HCT116 (cell line): Measurements from ENCODE around the gene RHOD. TPM values are rescaled to one million over a fixed set of nuclear protein-coding genes. Genes with fewer than 3 reads are reported as not detected.

Experiments used
- ATAC-seq: fragments of 200-7000 bp; cut with Tn5 transposase; 2 replicates; pipeline ENCODE4 v1.9.1; 2020; ENCODE audit warnings: mild to moderate bottlenecking, moderate library complexity
- BruUV-seq: library from RNA; stranded (reverse); fragments of 400-500 nt; replicated peaks from 2 replicates; lab custom pipeline; 2021; lab: Mats Ljungman, UMichigan
- CTCF ChIA-PET: fragments of 300-600 bp; sonication (Branson Sonifier 250); formaldehyde crosslinking; loops from one replicate; lab custom pipeline; 2021; ENCODE audit warnings: antibody characterized with exemption; lab: Charles Lee
- POLR2A ChIA-PET: fragments of 300-600, 350-600 bp; sonication (Branson Sonifier 250); formaldehyde crosslinking; loops from one replicate; lab custom pipeline; 2021; ENCODE audit warnings: antibody characterized with exemption; lab: Charles Lee
- RAD21 ChIA-PET, 2 experiments: fragments of 300-600 bp; sonication (Branson Sonifier 250); formaldehyde crosslinking; loops; one replicate each; lab custom pipeline; 2023; ENCODE audit warnings: low total read pairs in 2 of 2; ENCODE audit not compliant: uncharacterized antibody in 2 of 2, unreplicated experiment in 2 of 2, low non-redundant PET in 1 of 2; lab: Charles Lee
- DNase-seq: peaks from one replicate; pipeline ENCODE4 v3.0.0-alpha.2; 2010; ENCODE audit warnings: low read depth, low spot score
- H2AFZ ChIP-seq: fragments of 200-600 bp; shearing (Covaris generic), sonication (generic); 2 replicates; pipeline ENCODE4 v1.6.1; 2017; ENCODE audit warnings: low read depth, mixed run types, mixed read lengths, antibody characterized with exemption, low read length; ENCODE audit not compliant: poor library complexity, severe bottlenecking
- H3K27ac ChIP-seq: 2 replicates; pipeline ENCODE4 v1.5.1; 2012; ENCODE audit warnings: low read depth, low read length
- H3K27me3 ChIP-seq: fragments of 200-600 bp; sonication (generic); 2 replicates; pipeline ENCODE4 v1.6.1; 2016; ENCODE audit warnings: mixed run types, low read length, mixed read lengths; ENCODE audit not compliant: insufficient read depth
- H3K36me3 ChIP-seq, 2 experiments: fragments of 200-500 bp in 1 of 2; fragments of 200-600 bp in 1 of 2; sonication (Bioruptor generic) in 1 of 2; sonication (generic) in 1 of 2; 2 replicates each; pipeline versions ENCODE4 v1.5.1 to v1.6.1; 2014 to 2016; ENCODE audit warnings: low read length in 2 of 2, inconsistent platforms in 1 of 2, mixed read lengths in 1 of 2, mixed run types in 1 of 2; ENCODE audit not compliant: insufficient read depth in 2 of 2, control insufficient read depth in 1 of 2
- H3K4me1 ChIP-seq, 2 experiments: fragments of 200-600 bp in 1 of 2; sonication (generic) in 1 of 2; 2 replicates each; pipeline versions ENCODE4 v1.5.1 to v1.6.1; 2012 to 2017; ENCODE audit warnings: low read length in 2 of 2, inconsistent platforms in 1 of 2, mild to moderate bottlenecking in 1 of 2, mixed read lengths in 1 of 2, mixed run types in 1 of 2, moderate library complexity in 1 of 2; ENCODE audit not compliant: insufficient read depth in 2 of 2, control insufficient read depth in 1 of 2
- H3K4me2 ChIP-seq: fragments of 200-600 bp; sonication (generic); 2 replicates; pipeline ENCODE4 v1.6.1; 2017; ENCODE audit warnings: mixed run types, low read length, mixed read lengths
- H3K4me3 ChIP-seq, 2 experiments: fragments of 200-600 bp in 1 of 2; sonication (generic) in 1 of 2; replicated peaks in 1 of 2; 2 replicates each; pipeline ENCODE4 v1.5.1; 2011 to 2016; ENCODE audit warnings: low read length in 2 of 2, control low read depth in 1 of 2, low read depth in 1 of 2, mild to moderate bottlenecking in 1 of 2, mixed read lengths in 1 of 2, mixed run types in 1 of 2
- H3K79me2 ChIP-seq: fragments of 200-600 bp; sonication (generic); 2 replicates; pipeline ENCODE4 v1.6.1; 2017; ENCODE audit warnings: mild to moderate bottlenecking, mixed run types, low read length, moderate library complexity, mixed read lengths; ENCODE audit not compliant: insufficient read depth
- H3K9ac ChIP-seq: fragments of 200-600 bp; sonication (generic); 2 replicates; pipeline ENCODE4 v1.6.1; 2016; ENCODE audit warnings: low read length, mixed read lengths
- H3K9me2 ChIP-seq: fragments of 200-600 bp; sonication (generic), shearing (Covaris generic); 2 replicates; pipeline ENCODE4 v1.6.1; 2017; ENCODE audit warnings: mixed run types, mild to moderate bottlenecking, moderate library complexity; ENCODE audit not compliant: insufficient read depth
- H3K9me3 ChIP-seq, 2 experiments: fragments of 200-500 bp in 1 of 2; fragments of 200-600 bp in 1 of 2; sonication (Bioruptor generic) in 1 of 2; sonication (generic) in 1 of 2; 2 replicates each; pipeline ENCODE4 v1.6.1; 2014 to 2017; ENCODE audit warnings: low read length in 2 of 2, mixed read lengths in 2 of 2, inconsistent platforms in 1 of 2, low read depth in 1 of 2, mild to moderate bottlenecking in 1 of 2, mixed run types in 1 of 2, moderate library complexity in 1 of 2; ENCODE audit not compliant: control insufficient read depth in 1 of 2, insufficient read depth in 1 of 2
- H4K20me1 ChIP-seq: fragments of 200-600 bp; sonication (generic), shearing (Covaris generic); 2 replicates; pipeline ENCODE4 v1.6.1; 2017; ENCODE audit warnings: mixed run types, mild to moderate bottlenecking, moderate library complexity; ENCODE audit not compliant: insufficient read depth
- CBX3 ChIP-seq: IDR thresholded peaks from 2 replicates; pipeline ENCODE4 v1.6.1; 2012; ENCODE audit warnings: low read depth
- CEBPB ChIP-seq: IDR thresholded peaks from 2 replicates; pipeline ENCODE4 v1.6.1; 2012; ENCODE audit warnings: low read depth
- EGR1 ChIP-seq: IDR thresholded peaks from 2 replicates; pipeline ENCODE4 v1.6.1; 2012; ENCODE audit warnings: low read depth
- EZH2 ChIP-seq: fragments of 200-600 bp; sonication (generic); IDR thresholded peaks from 2 replicates; pipeline ENCODE4 v1.6.1; 2017; ENCODE audit warnings: antibody characterized with exemption, mixed run types
- EZH2phosphoT487 ChIP-seq: fragments of 200-600 bp; IDR thresholded peaks from 2 replicates; pipeline ENCODE4 v1.6.1; 2018; ENCODE audit warnings: antibody characterized with exemption, borderline replicate concordance
- FOSL1 ChIP-seq: IDR thresholded peaks from 2 replicates; pipeline ENCODE4 v1.6.1; 2012; ENCODE audit warnings: low read depth
- JUND ChIP-seq: IDR thresholded peaks from 2 replicates; pipeline ENCODE4 v1.6.1; 2012
- POLR2A ChIP-seq: IDR thresholded peaks from 2 replicates; pipeline ENCODE4 v1.7.0; 2011; ENCODE audit warnings: borderline replicate concordance; ENCODE audit not compliant: insufficient read depth, insufficient read length; ENCODE audit errors: extremely low read depth
- RAD21 ChIP-seq: IDR thresholded peaks from 2 replicates; pipeline ENCODE4 v1.6.1; 2012; ENCODE audit warnings: low read depth, mild to moderate bottlenecking
- SIN3A ChIP-seq: IDR thresholded peaks from 2 replicates; pipeline ENCODE4 v1.6.1; 2012; ENCODE audit warnings: low read depth
- SRF ChIP-seq: IDR thresholded peaks from 2 replicates; pipeline ENCODE4 v1.6.1; 2012; ENCODE audit warnings: low read depth
- TCF7L2 ChIP-seq: IDR thresholded peaks from 2 replicates; pipeline ENCODE4 v1.7.0; 2011; ENCODE audit warnings: borderline replicate concordance, inconsistent platforms; ENCODE audit not compliant: insufficient read depth, insufficient read length; ENCODE audit errors: extremely low read depth
- YY1 ChIP-seq: IDR thresholded peaks from 2 replicates; pipeline ENCODE4 v1.6.1; 2011; ENCODE audit warnings: low read length, low read depth, moderate library complexity, mild to moderate bottlenecking; ENCODE audit not compliant: insufficient replicate concordance; ENCODE audit errors: extremely low read depth
- ZFX ChIP-seq: fragments of 450-650 bp; IDR thresholded peaks from 2 replicates; pipeline ENCODE4 v1.6.1; 2017
- ZNF274 ChIP-seq: fragments of 200-500 bp; sonication (Bioruptor generic); IDR thresholded peaks from 2 replicates; pipeline ENCODE4 v1.6.1; 2014; ENCODE audit warnings: mild to moderate bottlenecking, low read depth, low read length, inconsistent platforms
- intact Hi-C: fragments of 100-400 bp; cut with micrococcal nuclease; formaldehyde crosslinking; loops from 2 replicates; pipeline ENCODE4 v1.10.0; 2022
- total RNA-seq: library from RNA; stranded (reverse); gene quantifications from one replicate; pipeline ENCODE4 v1.2.1, GENCODE V29; 2021; ENCODE audit not compliant: unreplicated experiment
- TF ChIP-seq, protein P1 (sequence below): IDR thresholded peaks from 2 replicates; pipeline ENCODE4 v1.6.1; 2012; ENCODE audit warnings: low read depth
- TF ChIP-seq, protein P2 (sequence below): IDR thresholded peaks from 2 replicates; pipeline ENCODE4 v1.6.1; 2011; ENCODE audit warnings: mild to moderate bottlenecking, low read length, moderate library complexity; ENCODE audit not compliant: insufficient replicate concordance; ENCODE audit errors: extremely low read depth
- TF ChIP-seq, protein P3 (sequence below): IDR thresholded peaks from 2 replicates; pipeline ENCODE4 v1.6.1; 2012
- TF ChIP-seq, protein P4 (sequence below), 3 experiments: fragments of 200-600 bp in 1 of 3; sonication (generic) in 1 of 3; IDR thresholded peaks in 2 of 3; conservative IDR thresholded peaks in 1 of 3; 2 replicates each; pipeline ENCODE4 v1.5.1; 2012 to 2017; ENCODE audit warnings: low read depth in 2 of 3, low read length in 2 of 3, antibody characterized with exemption in 1 of 3, borderline replicate concordance in 1 of 3, control low read depth in 1 of 3, mild to moderate bottlenecking in 1 of 3, mixed read lengths in 1 of 3, mixed run types in 1 of 3, moderate library complexity in 1 of 3; ENCODE audit not compliant: insufficient read depth in 1 of 3

RHOD gene
- total RNA-seq, 1 experiment from 2014 or later = 42.0 TPM

DNA sequence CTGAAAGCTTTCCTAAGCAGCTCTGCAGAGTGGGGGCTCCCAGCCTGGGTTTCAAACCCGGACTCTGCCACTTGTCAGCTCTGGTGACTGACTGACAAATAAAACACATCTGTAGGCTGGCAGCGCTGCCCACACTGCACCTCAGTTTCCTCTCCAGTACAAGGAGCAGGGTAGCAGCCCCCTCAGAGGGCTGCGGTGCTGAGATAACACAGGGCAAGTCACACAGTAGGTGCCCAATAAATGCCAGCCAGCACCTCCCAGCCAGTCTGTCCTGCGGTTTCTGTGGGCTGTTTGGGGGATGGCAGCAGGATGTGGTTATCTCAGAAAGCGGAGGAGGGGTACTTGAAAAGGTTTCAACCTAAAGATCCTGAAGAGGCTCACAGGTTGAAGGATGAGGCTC is 32.2 kb upstream of the RHOD start:
- RAD21 ChIA-PET = no interaction called here
- peaks cover 40 to 52% of the 10 kb centered on the region in 2 experiments for H3K4me1 ChIP-seq
- no peak overlapping the region for H2AFZ ChIP-seq
- intact Hi-C loops = loop anchor here (5.0 kb wide), 3 partner anchors 37 to 617 kb away; no protein-coding TSS in a partner anchor
- no peak overlapping the region for H3K4me3 ChIP-seq
- CTCF ChIA-PET = interaction anchor here (0.7 kb wide), 1 partner anchor 144 kb away, joined by 3 read pairs; no protein-coding TSS in a partner anchor
- peak overlapping the region; percentile 60 for H3K4me2 ChIP-seq
- no peaks in the 10 kb centered on the region for H4K20me1 ChIP-seq
- H3K36me3 ChIP-seq = no peaks in the 10 kb centered on the region
- H3K27me3 ChIP-seq = no peaks in the 10 kb centered on the region
- no peak overlapping the region; the same call in 1 of the 2 replicates for H3K27ac ChIP-seq
- POLR2A ChIA-PET = interaction anchor here (1.6 kb wide), 1 partner anchor 52 kb away, joined by 3 read pairs; no protein-coding TSS in a partner anchor
- H3K9me2 ChIP-seq = no peaks in the 10 kb centered on the region
- no TSS peak for BruUV-seq
- DNase-seq = no peak
- H3K9ac ChIP-seq = no peak overlapping the region
- H3K79me2 ChIP-seq = no peaks in the 10 kb centered on the region
- H3K9me3 ChIP-seq = no peaks in the 10 kb centered on the region
- no peak for TF ChIP-seq FOSL1
- no peak for TF ChIP-seq CEBPB
- TF ChIP-seq EZH2 = no peak
- TF ChIP-seq, protein P1, sequence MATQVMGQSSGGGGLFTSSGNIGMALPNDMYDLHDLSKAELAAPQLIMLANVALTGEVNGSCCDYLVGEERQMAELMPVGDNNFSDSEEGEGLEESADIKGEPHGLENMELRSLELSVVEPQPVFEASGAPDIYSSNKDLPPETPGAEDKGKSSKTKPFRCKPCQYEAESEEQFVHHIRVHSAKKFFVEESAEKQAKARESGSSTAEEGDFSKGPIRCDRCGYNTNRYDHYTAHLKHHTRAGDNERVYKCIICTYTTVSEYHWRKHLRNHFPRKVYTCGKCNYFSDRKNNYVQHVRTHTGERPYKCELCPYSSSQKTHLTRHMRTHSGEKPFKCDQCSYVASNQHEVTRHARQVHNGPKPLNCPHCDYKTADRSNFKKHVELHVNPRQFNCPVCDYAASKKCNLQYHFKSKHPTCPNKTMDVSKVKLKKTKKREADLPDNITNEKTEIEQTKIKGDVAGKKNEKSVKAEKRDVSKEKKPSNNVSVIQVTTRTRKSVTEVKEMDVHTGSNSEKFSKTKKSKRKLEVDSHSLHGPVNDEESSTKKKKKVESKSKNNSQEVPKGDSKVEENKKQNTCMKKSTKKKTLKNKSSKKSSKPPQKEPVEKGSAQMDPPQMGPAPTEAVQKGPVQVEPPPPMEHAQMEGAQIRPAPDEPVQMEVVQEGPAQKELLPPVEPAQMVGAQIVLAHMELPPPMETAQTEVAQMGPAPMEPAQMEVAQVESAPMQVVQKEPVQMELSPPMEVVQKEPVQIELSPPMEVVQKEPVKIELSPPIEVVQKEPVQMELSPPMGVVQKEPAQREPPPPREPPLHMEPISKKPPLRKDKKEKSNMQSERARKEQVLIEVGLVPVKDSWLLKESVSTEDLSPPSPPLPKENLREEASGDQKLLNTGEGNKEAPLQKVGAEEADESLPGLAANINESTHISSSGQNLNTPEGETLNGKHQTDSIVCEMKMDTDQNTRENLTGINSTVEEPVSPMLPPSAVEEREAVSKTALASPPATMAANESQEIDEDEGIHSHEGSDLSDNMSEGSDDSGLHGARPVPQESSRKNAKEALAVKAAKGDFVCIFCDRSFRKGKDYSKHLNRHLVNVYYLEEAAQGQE = no peak
- no peak for TF ChIP-seq TCF7L2
- no peak for TF ChIP-seq JUND
- TF ChIP-seq, protein P2, sequence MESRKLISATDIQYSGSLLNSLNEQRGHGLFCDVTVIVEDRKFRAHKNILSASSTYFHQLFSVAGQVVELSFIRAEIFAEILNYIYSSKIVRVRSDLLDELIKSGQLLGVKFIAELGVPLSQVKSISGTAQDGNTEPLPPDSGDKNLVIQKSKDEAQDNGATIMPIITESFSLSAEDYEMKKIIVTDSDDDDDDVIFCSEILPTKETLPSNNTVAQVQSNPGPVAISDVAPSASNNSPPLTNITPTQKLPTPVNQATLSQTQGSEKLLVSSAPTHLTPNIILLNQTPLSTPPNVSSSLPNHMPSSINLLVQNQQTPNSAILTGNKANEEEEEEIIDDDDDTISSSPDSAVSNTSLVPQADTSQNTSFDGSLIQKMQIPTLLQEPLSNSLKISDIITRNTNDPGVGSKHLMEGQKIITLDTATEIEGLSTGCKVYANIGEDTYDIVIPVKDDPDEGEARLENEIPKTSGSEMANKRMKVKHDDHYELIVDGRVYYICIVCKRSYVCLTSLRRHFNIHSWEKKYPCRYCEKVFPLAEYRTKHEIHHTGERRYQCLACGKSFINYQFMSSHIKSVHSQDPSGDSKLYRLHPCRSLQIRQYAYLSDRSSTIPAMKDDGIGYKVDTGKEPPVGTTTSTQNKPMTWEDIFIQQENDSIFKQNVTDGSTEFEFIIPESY = no peak
- TF ChIP-seq, protein P3, sequence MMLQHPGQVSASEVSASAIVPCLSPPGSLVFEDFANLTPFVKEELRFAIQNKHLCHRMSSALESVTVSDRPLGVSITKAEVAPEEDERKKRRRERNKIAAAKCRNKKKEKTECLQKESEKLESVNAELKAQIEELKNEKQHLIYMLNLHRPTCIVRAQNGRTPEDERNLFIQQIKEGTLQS = no peak
- no peak for TF ChIP-seq YY1
- TF ChIP-seq POLR2A = no peak
- TF ChIP-seq RAD21 = no peak
- TF ChIP-seq ZFX = no peak
- TF ChIP-seq CBX3 = no peak
- no peak for TF ChIP-seq ZNF274
- TF ChIP-seq SRF = no peak
- no peak for TF ChIP-seq EZH2phosphoT487
- no peak for TF ChIP-seq EGR1
- TF ChIP-seq, protein P4, sequence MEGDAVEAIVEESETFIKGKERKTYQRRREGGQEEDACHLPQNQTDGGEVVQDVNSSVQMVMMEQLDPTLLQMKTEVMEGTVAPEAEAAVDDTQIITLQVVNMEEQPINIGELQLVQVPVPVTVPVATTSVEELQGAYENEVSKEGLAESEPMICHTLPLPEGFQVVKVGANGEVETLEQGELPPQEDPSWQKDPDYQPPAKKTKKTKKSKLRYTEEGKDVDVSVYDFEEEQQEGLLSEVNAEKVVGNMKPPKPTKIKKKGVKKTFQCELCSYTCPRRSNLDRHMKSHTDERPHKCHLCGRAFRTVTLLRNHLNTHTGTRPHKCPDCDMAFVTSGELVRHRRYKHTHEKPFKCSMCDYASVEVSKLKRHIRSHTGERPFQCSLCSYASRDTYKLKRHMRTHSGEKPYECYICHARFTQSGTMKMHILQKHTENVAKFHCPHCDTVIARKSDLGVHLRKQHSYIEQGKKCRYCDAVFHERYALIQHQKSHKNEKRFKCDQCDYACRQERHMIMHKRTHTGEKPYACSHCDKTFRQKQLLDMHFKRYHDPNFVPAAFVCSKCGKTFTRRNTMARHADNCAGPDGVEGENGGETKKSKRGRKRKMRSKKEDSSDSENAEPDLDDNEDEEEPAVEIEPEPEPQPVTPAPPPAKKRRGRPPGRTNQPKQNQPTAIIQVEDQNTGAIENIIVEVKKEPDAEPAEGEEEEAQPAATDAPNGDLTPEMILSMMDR (IDR thresholded peaks at IDR 0.05 in 2 of 3, conservative IDR thresholded peaks at IDR 0.05 in 1 of 3; ENCODE audit: borderline replicate concordance in 1 of 3, insufficient read depth in 1 of 3, low read depth in 2 of 3, low read length in 2 of 3) = no peak
- no peak for TF ChIP-seq SIN3A
- TF ChIP-seq, all 23 proteins: peak for 0
- ATAC-seq = no peak
